GM18499 (cell line): ENCODE measurements around the gene MSH5.
A peak's percentile ranks its signal among the peaks of the same experiment; 100 is the strongest.
"Not testable (repeated sequence)": the region's sequence is repeated elsewhere in the genome, so short reads cannot be mapped to it uniquely, and the experiment has no call there.

Experiments used
- ATAC-seq: cut with Tn5 transposase; IDR thresholded peaks from one replicate; pipeline ENCODE4 v1.9.1; 2021; ENCODE audit warnings: moderate number of reproducible peaks; ENCODE audit not compliant: insufficient read depth, unreplicated experiment

MSH5 gene

DNA sequence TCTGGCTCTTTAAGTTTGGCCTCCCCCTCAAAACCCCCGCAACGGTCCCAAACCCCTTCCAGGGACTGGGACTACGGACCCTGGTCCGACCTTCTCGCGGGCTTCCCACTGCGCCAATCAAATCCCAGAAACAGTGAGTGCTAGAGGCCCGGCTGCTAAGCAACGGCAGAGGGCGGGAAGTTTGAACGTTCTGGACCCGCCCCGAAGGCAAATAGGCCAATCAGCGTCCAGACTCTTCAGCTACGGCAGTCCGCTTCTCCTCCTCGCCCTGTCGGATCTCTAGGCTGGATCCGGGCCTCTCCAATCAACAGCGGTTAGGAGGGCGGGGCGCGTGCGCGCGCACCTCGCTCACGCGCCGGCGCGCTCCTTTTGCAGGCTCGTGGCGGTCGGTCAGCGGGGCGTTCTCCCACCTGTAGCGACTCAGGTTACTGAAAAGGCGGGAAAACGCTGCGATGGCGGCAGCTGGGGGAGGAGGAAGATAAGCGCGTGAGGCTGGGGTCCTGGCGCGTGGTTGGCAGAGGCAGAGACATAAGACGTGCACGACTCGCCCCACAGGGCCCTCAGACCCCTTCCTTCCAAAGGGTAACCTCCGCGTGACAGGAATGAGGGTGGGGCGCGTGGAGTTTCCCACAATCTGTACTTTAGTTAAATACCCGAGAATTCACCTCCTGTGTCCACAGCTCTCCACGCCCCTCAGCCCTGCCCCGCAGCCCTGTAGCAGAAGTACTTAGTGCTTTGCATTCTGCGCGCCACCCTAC is at the start of gene MSH5:
TSS of gene MSH5 (plus strand) at position 367 of the 758 bp plus-strand sequence. CDS start 462 bp downstream, outside the sequence.
- ATAC-seq = peak; percentile 50

DNA sequence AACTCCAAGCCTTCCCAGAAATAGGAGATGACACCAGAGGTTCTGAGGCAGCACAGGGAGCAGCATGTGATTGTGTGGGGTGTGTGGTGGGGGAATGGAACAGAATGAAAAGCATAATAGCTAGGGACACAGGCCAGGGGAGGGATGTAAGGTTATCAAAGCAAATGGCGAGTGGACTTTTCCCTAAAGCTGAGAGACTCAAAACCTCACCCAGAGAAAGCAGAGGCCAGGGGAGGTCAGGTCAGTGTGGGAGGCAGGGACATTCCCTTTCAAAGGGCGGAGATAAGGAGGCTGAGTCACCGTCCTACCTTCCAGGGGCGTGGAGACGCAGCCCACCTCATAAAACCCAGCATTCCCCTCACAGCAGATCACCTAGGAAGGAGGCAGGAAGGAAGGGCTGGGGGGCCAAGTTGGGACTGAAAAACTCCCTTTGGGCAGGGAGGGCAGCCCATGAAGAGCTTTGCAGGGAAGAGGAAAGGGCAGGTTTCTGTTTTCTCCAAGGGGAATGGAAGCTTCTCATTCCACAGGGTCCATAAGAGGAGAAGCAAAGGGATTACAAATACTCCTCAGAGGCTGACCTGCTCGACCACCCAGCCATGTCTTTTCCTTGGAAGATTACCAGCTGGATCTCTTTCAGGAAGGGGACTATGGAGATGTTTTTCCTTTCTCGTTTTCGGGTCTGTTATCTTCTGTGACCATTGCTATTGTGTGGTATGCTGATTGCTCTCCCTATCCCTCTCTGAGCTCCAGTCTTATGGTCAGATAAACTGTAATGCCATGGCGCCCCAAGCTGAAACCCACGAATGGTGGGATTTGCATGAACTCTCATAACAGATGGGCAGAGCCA is 49.4 kb upstream of the MSH5 start:
- no peak for ATAC-seq

GRCh38 chr6:31691078-31691463 is 48.7 kb upstream of the MSH5 start:
- no peak for ATAC-seq

DNA sequence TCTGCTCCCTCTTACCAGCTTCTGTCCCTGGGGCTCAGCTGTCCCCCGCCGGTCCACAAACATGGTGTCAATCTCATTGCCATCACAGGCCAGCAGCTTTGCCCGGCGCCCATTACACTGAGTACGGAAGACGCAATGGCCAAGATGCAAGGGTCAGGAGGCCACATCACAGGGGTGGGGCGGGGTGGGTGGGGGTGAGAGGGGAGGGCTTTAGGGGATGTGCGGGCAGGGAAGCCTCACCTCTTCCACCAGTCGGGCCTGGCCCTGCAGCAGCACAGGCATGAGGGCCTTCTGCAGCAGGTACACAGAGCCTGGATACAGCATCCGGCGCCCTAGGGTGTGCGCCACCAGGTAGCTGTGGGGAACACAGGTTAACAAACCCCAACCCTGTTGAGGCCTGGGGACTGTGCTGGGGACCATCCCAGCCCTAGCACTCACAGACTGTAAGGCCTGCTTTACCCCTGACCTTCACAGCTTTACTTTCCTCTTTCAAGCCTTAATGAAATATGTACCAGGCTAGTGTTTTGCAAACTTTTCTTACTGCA is 48.2 kb upstream of the MSH5 start:
- ATAC-seq = no peak

GRCh38 chr6:31692353-31692752 is 47.5 kb upstream of the MSH5 start:
- no peak for ATAC-seq

DNA sequence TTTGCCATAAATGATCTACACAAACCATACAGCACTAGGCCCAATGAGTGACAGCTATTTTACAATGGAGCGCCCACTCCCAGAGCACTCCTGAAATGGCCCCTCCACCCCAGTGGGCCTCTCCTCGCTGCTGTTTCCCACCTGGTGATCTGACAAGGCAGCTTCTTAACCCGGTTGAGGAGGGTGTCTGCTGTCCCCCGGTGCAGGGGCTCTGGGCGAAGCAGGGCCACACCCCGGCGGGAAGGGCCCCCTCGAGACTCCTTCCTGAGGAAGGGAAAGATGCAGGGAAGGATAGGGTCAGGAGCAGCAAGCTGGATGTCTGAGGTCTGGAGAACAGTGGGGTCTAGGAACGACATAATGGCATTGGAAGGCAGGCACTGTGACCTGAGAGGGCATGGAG is 46.9 kb upstream of the MSH5 start:
- ATAC-seq = no peak

- ATAC-seq = no peak
These were observed 46.3 kb upstream of the MSH5 start for GRCh38 chr6:31693535-31693934.

GRCh38 chr6:31697555-31697954 is 42.2 kb upstream of the MSH5 start:
- no peak for ATAC-seq

GRCh38 chr6:31700740-31701401 is 38.9 kb upstream of the MSH5 start:
- ATAC-seq = no peak

DNA sequence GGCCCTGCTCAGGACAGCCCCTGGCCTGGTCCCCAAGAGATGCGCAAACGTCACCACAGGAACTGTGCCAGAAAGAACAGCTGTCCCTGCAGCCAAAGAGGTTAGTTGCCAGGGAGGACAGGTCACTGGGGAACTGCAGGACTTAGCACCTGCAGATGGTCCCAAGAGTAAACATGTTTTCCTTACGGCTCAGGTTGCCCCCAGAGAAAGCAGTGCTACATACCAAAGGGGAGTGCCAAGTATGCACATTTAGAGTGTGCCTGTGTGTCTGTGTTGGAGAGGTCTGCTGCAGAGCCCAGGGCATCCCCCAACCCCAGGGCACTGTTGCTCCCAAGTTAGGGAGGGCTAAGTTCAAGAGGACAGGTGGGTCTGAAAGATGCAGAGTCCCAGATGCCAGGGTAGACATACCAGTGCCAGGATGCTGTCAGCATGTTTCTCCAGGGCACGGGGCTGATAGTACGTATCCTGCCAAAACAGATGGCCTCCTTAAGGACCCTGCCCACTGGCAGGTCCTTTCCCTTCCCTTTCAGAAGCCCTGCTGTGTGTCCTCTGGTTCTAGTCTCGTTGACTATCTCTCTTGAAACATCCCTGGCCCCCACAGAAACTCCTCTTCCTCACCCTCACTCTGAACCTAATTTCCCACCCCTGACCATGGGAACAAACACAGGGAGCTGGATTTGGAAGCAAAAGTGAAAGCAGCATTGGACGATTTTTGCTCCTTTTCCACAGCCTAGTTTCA is 38.0 kb upstream of the MSH5 start:
- ATAC-seq = no peak

DNA sequence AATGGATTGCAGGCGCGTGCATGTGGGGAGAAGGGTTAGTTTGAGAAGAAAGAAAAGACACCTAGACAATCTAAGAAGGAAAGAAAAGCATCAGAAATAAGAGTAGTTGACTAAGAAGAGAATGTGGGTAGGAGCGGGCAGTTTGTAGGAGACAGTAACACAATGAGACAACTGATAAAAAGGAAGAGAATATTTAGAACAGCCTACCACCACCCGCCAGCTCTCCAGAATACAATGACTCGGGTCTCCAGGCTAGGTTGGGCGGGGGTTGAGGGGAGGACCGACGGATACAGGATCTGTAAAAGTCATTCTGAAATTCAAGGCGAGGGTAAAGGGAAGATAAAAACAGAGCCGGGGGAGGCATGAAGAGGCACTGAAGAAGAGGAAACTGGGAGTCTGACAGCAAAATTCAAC is 37.4 kb upstream of the MSH5 start:
- no peak for ATAC-seq

GRCh38 chr6:31702819-31703716 is 36.7 kb upstream of the MSH5 start, which contains the start of gene ABHD16A:
TSS of gene ABHD16A (minus strand) at chr6:31703324. CDS start at chr6:31703281, 43 bp downstream.
- ATAC-seq = no peak

DNA sequence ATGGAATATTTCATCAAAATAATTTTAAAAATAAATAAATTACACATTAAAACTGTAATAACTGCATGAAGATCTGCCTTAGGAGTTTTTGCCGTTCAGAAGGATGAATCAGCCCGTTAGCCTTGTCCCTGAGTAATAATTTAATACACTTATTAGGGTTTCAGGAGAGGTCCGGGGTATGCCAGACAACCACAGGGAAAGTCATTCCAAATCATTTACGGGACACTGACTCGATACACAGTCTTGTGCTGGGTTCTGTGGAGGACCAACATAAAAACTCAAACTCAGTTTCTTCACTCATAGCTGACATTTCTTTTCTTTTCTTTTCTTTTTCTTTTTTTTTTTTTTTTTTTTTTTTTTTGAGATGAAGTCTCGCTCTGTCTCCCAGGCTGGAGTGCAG is 33.9 kb upstream of the MSH5 start:
- no peak for ATAC-seq

DNA sequence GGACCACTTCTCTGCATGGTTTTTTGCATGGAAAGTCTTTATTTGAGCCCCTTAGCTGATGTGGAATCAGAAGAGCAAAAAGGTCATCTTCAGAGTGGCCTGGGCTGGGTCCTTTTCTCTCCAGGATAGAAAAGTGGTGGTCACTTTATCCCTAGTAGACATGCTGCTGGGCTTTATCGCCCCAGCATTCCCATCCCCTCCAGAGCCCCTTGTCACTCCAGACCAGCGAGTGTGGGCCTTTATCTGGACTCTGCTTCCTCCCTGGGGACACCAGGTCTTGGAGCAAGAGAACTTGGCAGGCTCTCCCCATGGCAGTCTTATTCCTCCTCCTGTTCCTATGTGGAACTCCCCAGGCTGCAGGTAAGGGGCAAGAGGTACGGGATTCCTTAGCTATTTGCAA is 33.2 kb upstream of the MSH5 start, which contains the start of gene LY6G6F:
TSS of gene LY6G6F (plus strand) at position 268 of the 400 bp plus-strand sequence. CDS start at position 309, 41 bp downstream.
- ATAC-seq = no peak

DNA sequence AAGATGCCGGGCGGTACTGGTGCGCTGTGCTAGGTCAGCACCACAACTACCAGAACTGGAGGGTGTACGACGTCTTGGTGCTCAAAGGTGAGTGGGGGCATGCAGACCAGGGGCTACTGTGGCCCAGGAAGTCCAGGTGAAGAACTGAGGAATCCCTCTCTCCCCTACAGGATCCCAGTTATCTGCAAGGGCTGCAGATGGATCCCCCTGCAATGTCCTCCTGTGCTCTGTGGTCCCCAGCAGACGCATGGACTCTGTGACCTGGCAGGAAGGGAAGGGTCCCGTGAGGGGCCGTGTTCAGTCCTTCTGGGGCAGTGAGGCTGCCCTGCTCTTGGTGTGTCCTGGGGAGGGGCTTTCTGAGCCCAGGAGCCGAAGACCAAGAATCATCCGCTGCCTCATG is 32.1 kb upstream of the MSH5 start:
- no peak for ATAC-seq

DNA sequence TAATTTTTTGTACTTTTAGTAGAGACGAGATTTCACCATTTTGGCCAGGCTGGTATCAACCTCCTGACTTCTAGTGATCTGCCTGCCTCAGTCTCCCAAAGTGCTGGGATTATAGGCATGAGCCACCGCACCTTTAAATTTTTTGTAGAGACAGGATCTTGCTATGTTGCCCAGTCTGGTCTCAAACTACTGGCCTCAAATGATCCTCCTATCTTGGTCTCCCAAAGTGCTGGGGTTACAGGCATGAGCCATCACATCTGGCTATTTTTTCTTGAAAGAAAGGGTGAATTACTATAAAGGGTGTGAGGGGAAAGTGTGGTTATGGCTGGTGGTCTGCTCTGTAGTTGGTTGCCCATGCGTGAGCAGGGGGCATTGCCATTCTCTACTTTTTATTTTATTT is 31.6 kb upstream of the MSH5 start:
- no peak for ATAC-seq

DNA sequence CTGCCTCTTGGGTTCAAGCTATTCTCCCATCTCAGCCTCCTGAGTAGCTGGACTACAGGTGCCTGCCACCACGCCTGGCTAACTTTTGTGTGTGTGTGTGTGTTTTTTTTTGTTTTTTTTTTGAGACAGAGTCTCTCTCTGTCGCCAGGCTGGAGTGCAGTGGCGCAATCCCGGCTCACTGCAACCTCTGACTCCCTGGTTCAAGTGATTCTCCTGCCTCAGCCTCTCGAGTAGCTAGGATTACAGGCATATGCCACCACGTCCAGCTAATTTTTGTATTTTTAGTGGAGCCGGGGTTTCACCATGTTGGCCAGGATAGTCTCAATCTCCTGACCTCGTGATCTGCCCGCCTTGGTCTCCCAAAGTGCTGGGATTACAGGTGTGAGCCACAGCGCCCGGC is 30.6 kb upstream of the MSH5 start:
- not testable (repeated sequence) for ATAC-seq

GRCh38 chr6:31710523-31711219 is 29.1 kb upstream of the MSH5 start:
- no peak for ATAC-seq
